Keratinocyte (primary cell): ENCODE measurements around the gene ACMSD. TPM values are rescaled to one million over a fixed set of nuclear protein-coding genes. Genes with fewer than 3 reads are reported as not detected.
A peak's percentile ranks its signal among the peaks of the same experiment; 100 is the strongest.

ENCODE experiments used
- DNase-seq: peaks from one replicate; pipeline ENCODE4 v3.0.0-alpha.2; 2011; ENCODE audit warnings: low read depth, missing footprints, low spot score
- FAIRE-seq: peaks from 2 replicates; lab custom pipeline; 2011; peaks lifted over from hg19 to GRCh38; lab: Jason Lieb, UNC
- H2AFZ ChIP-seq: 2 replicates; pipeline ENCODE4 v1.6.0; 2012; ENCODE audit warnings: low read length, control low read depth, inconsistent platforms; ENCODE audit not compliant: control insufficient read depth
- H3K27ac ChIP-seq: 2 replicates; pipeline ENCODE4 v1.5.1; 2011; ENCODE audit warnings: low read length; ENCODE audit not compliant: control insufficient read depth, insufficient read depth
- H3K27me3 ChIP-seq: 3 replicates; pipeline ENCODE4 v1.6.0; 2011; ENCODE audit warnings: low read length; ENCODE audit not compliant: control insufficient read depth, insufficient read depth; ENCODE audit errors: extremely low read depth
- H3K36me3 ChIP-seq, 2 experiments: 2 replicates in 1 of 2; 3 replicates in 1 of 2; pipeline ENCODE4 v1.5.1; 2011; ENCODE audit warnings: low read length in 2 of 2, mild to moderate bottlenecking in 1 of 2; ENCODE audit not compliant: control insufficient read depth in 2 of 2, insufficient read depth in 2 of 2; ENCODE audit errors: extremely low read depth in 1 of 2
- H3K4me1 ChIP-seq: 3 replicates; pipeline ENCODE4 v1.5.1; 2011; ENCODE audit warnings: low read length; ENCODE audit not compliant: control insufficient read depth, insufficient read depth; ENCODE audit errors: extremely low read depth
- H3K4me2 ChIP-seq: 3 replicates; pipeline ENCODE4 v1.6.0; 2011; ENCODE audit warnings: low read depth, low read length; ENCODE audit not compliant: control insufficient read depth, insufficient read depth; ENCODE audit errors: extremely low read depth
- H3K4me3 ChIP-seq, 3 experiments: fragments of 200-600 bp in 1 of 3; sonication (generic) in 1 of 3; 2 replicates in 2 of 3; 3 replicates in 1 of 3; pipeline ENCODE4 v1.5.1; 2011 to 2016; ENCODE audit warnings: low read length in 3 of 3, mild to moderate bottlenecking in 3 of 3, control low read depth in 2 of 3, inconsistent platforms in 1 of 3, low read depth in 1 of 3, mixed read lengths in 1 of 3, mixed run types in 1 of 3, moderate library complexity in 1 of 3; ENCODE audit not compliant: control insufficient read depth in 2 of 3, insufficient read depth in 2 of 3; ENCODE audit errors: extremely low read depth in 1 of 3
- H3K79me2 ChIP-seq: 2 replicates; pipeline ENCODE4 v1.6.0; 2012; ENCODE audit warnings: low read length; ENCODE audit not compliant: control insufficient read depth, insufficient read depth
- H3K9ac ChIP-seq: 3 replicates; pipeline ENCODE4 v1.6.0; 2011; ENCODE audit warnings: low read length; ENCODE audit not compliant: control insufficient read depth, insufficient read depth; ENCODE audit errors: extremely low read depth
- H3K9me1 ChIP-seq: 3 replicates; pipeline ENCODE4 v1.6.0; 2011; ENCODE audit warnings: low read length; ENCODE audit not compliant: control insufficient read depth, insufficient read depth; ENCODE audit errors: extremely low read depth
- H3K9me3 ChIP-seq: 2 replicates; pipeline ENCODE4 v1.5.1; 2012; ENCODE audit warnings: low read depth, low read length; ENCODE audit not compliant: control insufficient read depth
- H4K20me1 ChIP-seq: 3 replicates; pipeline ENCODE4 v1.6.0; 2011; ENCODE audit warnings: low read length; ENCODE audit not compliant: control insufficient read depth, insufficient read depth; ENCODE audit errors: extremely low read depth
- CTCF ChIP-seq, 3 experiments: IDR thresholded peaks in 1 of 3; conservative IDR thresholded peaks in 1 of 3; optimal IDR thresholded peaks in 1 of 3; 2 replicates in 2 of 3; 3 replicates in 1 of 3; pipeline versions ENCODE3 to v1.5.1; 2011; ENCODE audit warnings: low read length in 3 of 3, mild to moderate bottlenecking in 3 of 3, moderate library complexity in 2 of 3, control low read depth in 1 of 3, inconsistent platforms in 1 of 3; ENCODE audit not compliant: insufficient read depth in 2 of 3; ENCODE audit errors: extremely low read depth in 1 of 3
- EZH2 ChIP-seq: IDR thresholded peaks from one replicate; pipeline ENCODE4 v1.6.1; 2012; ENCODE audit warnings: inconsistent platforms, mild to moderate bottlenecking, low read length, moderate library complexity
- dilution Hi-C: fragments of 300-500 bp; cut with MboI; formaldehyde crosslinking; loops from one replicate; pipeline ENCODE4 v1.7.0; 2020; ENCODE audit warnings: low sequenced_read_pairs; ENCODE audit not compliant: extremely low pct_ligation_motif_present
- polyA plus RNA-seq, 5 experiments: library from polyadenylated mRNA; depleted of rRNA in 3 of 5; stranded (reverse) in 3 of 5; stranded (forward) in 1 of 5; unstranded in 1 of 5; fragments of >200 nt; gene quantifications; 1 replicate in 1 of 5; 2 replicates in 3 of 5; 3 replicates in 1 of 5; pipeline versions ENCODE4 v1.2.1 to v1.2.3, GENCODE V29; 2011 to 2012; ENCODE audit warnings: missing spikeins in 2 of 5, low read depth in 1 of 5, low replicate concordance in 1 of 5

Gene ACMSD
- polyA plus RNA-seq, 1 donor (not counting 4 experiments of a cell fraction or from before 2014, with no cell fraction given), result not detected

- Histone ChIP-seq H3K79me2 (peaks cover 43% of the 10 kb centered on the region), H3K9ac (peak overlapping the region; percentile 76), H3K27me3 (no peaks in the 10 kb centered on the region), H4K20me1 (peaks cover 17% of the 10 kb centered on the region), H3K4me2 (peak overlapping the region; percentile 86), H2AFZ (peak overlapping the region; percentile 76), H3K9me3 (no peaks in the 10 kb centered on the region), H3K9me1 (no peaks in the 10 kb centered on the region), H3K36me3 (no peaks in the 10 kb centered on the region), H3K27ac (peak overlapping the region; percentile 82), H3K4me3 (peak overlapping the region; percentile 64 to 73 (median 68)), H3K4me1 (peaks cover 13% of the 10 kb centered on the region)
- dilution Hi-C loops, result no loop called here
- DNase-seq, result peak; percentile 25
- FAIRE-seq, result no peak
- no peak for TF ChIP-seq EZH2
- peak in 2 of 3 experiments; percentile 29 to 36 for TF ChIP-seq CTCF (optimal IDR thresholded peaks at IDR 0.05 in 1 of 3, IDR thresholded peaks at IDR 0.05 in 1 of 3, conservative IDR thresholded peaks at IDR 0.05 in 1 of 3; ENCODE audit: extremely low read depth in 1 of 3, insufficient read depth in 2 of 3, low read length in 3 of 3)
Measured at GRCh38 chr2:134917888-134918525, 79.6 kb downstream of the ACMSD start.

- Histone ChIP-seq H3K4me3 (peak within 1 kb of the TSS; percentile 64 to 94 (median 91)), H3K4me2 (peak within 1 kb of the TSS; percentile 91), H3K27me3 (no peaks in the 10 kb centered on the region), H3K9me1 (no peaks in the 10 kb centered on the region), H3K9me3 (no peaks in the 10 kb centered on the region), H4K20me1 (peaks cover 17% of the 10 kb centered on the region), H3K4me1 (peaks cover 13% of the 10 kb centered on the region), H3K36me3 (no peaks in the 10 kb centered on the region), H2AFZ (peak within 1 kb of the TSS; percentile 97), H3K79me2 (peaks cover 50% of the 10 kb centered on the region), H3K9ac (peak within 1 kb of the TSS; percentile 99), H3K27ac (peak within 1 kb of the TSS; percentile 99)
- DNase-seq, result peak; percentile 77
- FAIRE-seq, result no peak
- dilution Hi-C loops, result no loop called here
- no peak for TF ChIP-seq EZH2
- TF ChIP-seq CTCF (optimal IDR thresholded peaks at IDR 0.05 in 1 of 3, IDR thresholded peaks at IDR 0.05 in 1 of 3, conservative IDR thresholded peaks at IDR 0.05 in 1 of 3; ENCODE audit: extremely low read depth in 1 of 3, insufficient read depth in 2 of 3, low read length in 3 of 3), result peak in 1 of 3 experiments; percentile 24
Measured at GRCh38 chr2:134918526-134919340, 80.3 kb downstream of the ACMSD start, which contains the start of gene CCNT2. CCNT2 (plus strand) TSS chr2:134918822; CDS start chr2:134918855, 33 bp downstream.
